Stimulated activated naive B cell treated with anti-CD40 and anti-IgM and Interleukin-4, amounts not matched to agents 10 μg/mL and 1 μg/mL and 100 μg/mL, for 72 hours (primary cell): ENCODE measurements around the gene CADPS.

Experiments
- ATAC-seq, 2 donors: fragments of 150-1000 bp; cut with Tn5 transposase; replicated peaks; 2 replicates each; pipeline ENCODE4 v1.10.0; 2021; ENCODE audit warnings: moderate library complexity in 1 of 2
- DNase-seq: peaks from one replicate; pipeline ENCODE4 v3.0.0; 2021
- H3K27ac Mint-ChIP-seq: one replicate; pipeline ENCODE4 v1.8.0; 2022; ENCODE audit warnings: mild to moderate bottlenecking, mixed read lengths
- H3K27me3 Mint-ChIP-seq, 2 donors: one replicate each; pipeline ENCODE4 v1.8.0; 2022; ENCODE audit warnings: mixed read lengths in 2 of 2
- H3K36me3 Mint-ChIP-seq, 2 donors: one replicate each; pipeline ENCODE4 v1.8.0; 2022; ENCODE audit warnings: mixed read lengths in 2 of 2, mild to moderate bottlenecking in 1 of 2
- H3K4me1 Mint-ChIP-seq, 2 donors: one replicate each; pipeline ENCODE4 v1.8.0; 2022; ENCODE audit warnings: mixed read lengths in 2 of 2, mild to moderate bottlenecking in 1 of 2
- H3K4me3 Mint-ChIP-seq, 2 donors: one replicate each; pipeline ENCODE4 v1.8.0; 2022; ENCODE audit warnings: mild to moderate bottlenecking in 2 of 2, mixed read lengths in 2 of 2, moderate library complexity in 1 of 2
- H3K9me3 Mint-ChIP-seq, 2 donors: one replicate each; pipeline ENCODE4 v1.8.0; 2022; ENCODE audit warnings: mixed read lengths in 2 of 2, mild to moderate bottlenecking in 1 of 2

The CADPS gene

DNA sequence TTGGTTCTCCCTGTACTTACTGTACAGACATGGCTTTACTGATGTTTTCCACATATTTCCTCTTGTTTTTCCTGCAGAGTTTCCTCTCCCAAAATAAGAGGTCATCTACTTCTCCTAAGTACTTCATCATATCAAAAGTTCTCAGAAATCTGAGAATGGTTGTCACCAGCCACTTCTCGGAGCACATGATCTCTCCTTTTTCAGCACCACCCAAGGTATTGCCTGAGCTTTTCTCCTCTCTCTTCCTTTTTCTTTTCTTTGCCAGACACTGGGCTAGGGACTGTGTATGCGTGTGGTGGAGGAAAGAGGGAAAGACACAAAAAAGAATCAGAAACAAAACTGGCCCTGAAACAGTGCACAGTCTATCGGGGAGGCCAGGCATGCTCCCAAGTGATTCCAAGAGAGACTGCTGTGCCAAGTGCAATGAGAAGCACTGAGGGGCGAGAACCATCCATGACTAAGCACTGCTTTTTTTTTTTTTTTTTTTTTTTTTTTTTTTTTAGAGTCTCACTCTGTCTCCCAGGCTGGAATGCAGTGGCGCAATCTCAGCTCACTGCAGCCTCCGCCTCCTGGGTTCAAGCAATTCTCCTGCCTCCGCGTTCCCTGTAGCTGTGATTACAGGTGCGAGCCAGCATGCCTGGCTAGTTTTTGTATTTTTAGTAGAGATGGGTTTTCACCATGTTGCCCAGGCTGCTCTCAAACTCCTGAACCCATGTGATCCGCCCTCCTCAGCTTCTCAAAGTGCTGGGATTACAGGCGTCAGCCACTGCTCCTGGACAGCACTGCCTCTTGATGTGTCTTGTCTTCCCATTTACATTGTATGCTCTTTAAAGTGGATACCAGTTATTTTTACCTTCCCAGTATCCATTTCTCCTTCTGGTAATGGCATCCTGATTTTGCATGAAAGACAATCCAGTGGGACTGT lies 307.9 kb downstream of the CADPS start:
- Mint-ChIP-seq H3K4me3 (no peak overlapping the region), H3K27me3 (peaks cover 3 to 5% of the 10 kb centered on the region in 2 donors), H3K27ac (no peak overlapping the region), H3K9me3 (no peaks in the 10 kb centered on the region), H3K4me1 (no peaks in the 10 kb centered on the region), H3K36me3 (no peaks in the 10 kb centered on the region)
- no peak for ATAC-seq
- DNase-seq: no peak

DNA sequence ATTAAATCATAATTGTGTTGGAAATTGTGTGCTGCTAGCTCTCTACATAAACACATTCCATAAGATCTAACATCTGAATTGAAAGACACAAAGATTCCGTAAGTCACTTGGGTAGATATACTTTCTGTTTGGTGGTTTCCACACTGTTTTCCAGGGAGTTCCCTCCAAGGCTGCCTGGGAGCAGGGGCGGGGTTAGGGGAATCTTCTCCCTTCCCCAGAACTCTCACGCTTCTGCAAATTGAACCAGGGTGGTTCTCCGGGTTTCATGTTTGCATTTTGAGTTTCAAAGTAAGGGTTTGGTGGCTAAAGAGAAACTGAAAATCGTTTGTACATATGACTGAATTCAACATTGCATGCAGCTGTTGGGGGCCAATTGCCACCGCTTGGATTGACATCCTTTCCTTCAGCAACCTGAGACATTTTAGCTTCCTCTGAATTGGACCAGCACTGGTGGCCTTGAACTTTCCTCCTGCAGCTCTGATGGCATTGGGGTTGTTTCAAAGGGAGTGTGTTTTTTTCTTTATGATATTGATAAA lies 309.1 kb downstream of the CADPS start:
- Mint-ChIP-seq H3K4me1 (no peaks in the 10 kb centered on the region), H3K27me3 (peaks cover 0 to 3% of the 10 kb centered on the region in 2 donors), H3K4me3 (no peak overlapping the region)

DNA sequence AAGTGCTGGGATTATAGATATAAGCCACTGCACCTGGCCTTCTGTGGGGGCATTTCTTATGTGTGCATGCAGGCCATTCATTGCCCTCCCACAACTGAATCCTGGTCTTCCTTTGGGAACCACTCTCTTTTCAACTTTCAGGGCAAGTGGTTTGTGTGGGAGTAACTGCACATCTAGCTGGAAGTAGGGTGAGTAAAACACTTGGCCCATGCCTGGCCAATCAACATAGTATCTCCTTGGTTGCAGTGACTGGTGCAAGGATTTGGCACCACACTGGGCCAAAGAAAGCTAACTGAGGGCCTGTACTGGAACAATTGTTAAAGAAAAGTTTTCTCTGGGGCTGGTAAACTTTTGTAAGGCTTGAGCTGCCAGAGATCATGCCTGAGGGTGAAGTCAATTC lies 312.6 kb downstream of the CADPS start:
- ATAC-seq: no peak
- no peak overlapping the region for H3K4me3 Mint-ChIP-seq

More for the DNA sequence above, 309.1 kb downstream of the CADPS start:
- DNase-seq (no peak), ATAC-seq (no peak)
- H3K36me3 Mint-ChIP-seq: no peaks in the 10 kb centered on the region
- no peak overlapping the region for H3K27ac Mint-ChIP-seq
- H3K9me3 Mint-ChIP-seq: no peaks in the 10 kb centered on the region

DNA sequence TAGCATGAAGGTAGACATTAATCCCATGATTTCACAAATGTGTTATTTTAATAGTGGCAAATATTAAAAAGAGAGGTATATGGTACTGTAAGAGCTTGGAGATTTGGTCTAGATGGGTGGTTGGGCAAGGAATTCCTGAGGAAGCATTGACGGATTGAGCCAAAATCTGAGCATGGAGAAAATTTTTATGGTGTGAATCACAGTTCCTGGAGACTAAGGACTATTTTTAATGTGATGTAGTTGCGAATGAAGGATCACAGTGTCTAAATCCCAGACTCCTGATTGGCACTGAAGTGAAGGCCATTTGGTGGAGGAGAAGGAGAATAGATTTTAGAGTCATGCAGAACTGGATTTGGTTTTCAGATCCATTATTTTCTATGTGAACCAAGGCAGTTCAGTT lies 313.2 kb downstream of the CADPS start:
- no peak for ATAC-seq
- Mint-ChIP-seq H3K4me3 (no peak overlapping the region), H3K4me1 (no peaks in the 10 kb centered on the region)

More for the DNA sequence above, 312.6 kb downstream of the CADPS start:
- no peaks in the 10 kb centered on the region for H3K4me1 Mint-ChIP-seq
- no peak overlapping the region for H3K27ac Mint-ChIP-seq
- DNase-seq: no peak
- no peaks in the 10 kb centered on the region for H3K9me3 Mint-ChIP-seq
- no peaks in the 10 kb centered on the region for H3K36me3 Mint-ChIP-seq
- H3K27me3 Mint-ChIP-seq: no peaks in the 10 kb centered on the region

DNA sequence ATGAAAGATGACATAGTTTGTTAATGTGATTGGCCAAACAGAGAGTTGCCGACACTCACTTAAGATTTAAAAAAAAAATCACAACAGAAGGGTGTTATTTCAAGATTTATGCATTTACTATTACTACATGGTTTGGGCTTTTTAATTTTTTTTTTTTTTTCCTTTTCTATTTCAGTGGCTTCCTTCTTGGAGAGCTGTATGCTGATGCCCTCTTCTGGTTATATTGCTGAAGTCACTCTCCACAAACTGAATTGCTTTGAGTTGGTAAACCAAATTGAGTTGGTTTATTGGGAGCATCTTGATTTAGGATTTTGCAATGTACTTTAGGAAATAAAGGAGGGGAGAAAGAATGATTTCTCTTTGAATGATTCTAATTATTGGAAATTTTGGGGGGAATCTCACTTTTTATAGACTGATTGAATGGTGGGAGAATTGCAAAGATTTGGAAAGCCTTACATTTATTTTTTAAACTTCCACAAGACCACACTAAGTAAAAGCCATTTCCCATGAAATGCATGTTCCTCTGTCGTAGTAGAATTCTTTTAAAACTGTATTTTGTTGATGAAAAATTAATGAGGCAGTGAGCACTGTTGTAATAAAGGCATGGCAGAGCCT lies 315.3 kb downstream of the CADPS start:
- no peaks in the 10 kb centered on the region for H3K4me1 Mint-ChIP-seq
- DNase-seq (no peak), ATAC-seq (no peak)
- H3K27ac Mint-ChIP-seq: no peak overlapping the region
- no peaks in the 10 kb centered on the region for H3K9me3 Mint-ChIP-seq
- no peaks in the 10 kb centered on the region for H3K36me3 Mint-ChIP-seq
- no peaks in the 10 kb centered on the region for H3K27me3 Mint-ChIP-seq
- no peak overlapping the region for H3K4me3 Mint-ChIP-seq

More for the DNA sequence above, 313.2 kb downstream of the CADPS start:
- Mint-ChIP-seq H3K27ac (no peak overlapping the region), H3K27me3 (no peaks in the 10 kb centered on the region), H3K36me3 (no peaks in the 10 kb centered on the region), H3K9me3 (no peaks in the 10 kb centered on the region)
- DNase-seq: no peak

DNA sequence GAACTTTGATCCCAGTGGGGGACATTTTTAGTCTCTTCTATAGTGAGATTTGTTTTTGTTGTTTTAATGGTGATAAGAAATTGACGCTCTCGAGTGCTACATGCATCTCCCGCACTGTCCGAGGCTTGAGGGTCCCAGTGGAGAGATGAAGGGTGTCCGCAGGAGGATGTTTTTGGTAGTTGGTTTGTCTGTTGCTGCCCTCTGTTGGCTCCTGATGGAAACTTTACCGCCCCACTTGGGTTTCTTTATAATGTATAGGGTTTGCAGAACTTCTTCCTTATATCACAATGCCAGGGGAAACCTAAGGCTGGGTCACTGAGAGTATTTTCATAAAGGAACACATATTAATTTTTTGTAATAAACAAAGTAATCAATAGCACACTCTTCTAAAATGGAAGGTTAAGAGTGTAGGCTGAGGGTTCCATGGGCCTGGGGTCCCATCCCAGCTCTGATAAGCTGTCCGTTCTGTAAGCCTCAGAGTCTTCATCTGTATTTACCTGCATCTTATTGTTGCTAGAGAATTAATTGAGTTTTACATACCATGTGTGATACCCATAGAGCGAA lies 316.6 kb downstream of the CADPS start:
- no peaks in the 10 kb centered on the region for H3K27me3 Mint-ChIP-seq
- H3K4me3 Mint-ChIP-seq: no peak overlapping the region
- DNase-seq: no peak
- ATAC-seq: no peak
- H3K9me3 Mint-ChIP-seq: no peaks in the 10 kb centered on the region
- no peak overlapping the region for H3K27ac Mint-ChIP-seq
- no peaks in the 10 kb centered on the region for H3K36me3 Mint-ChIP-seq
- no peaks in the 10 kb centered on the region for H3K4me1 Mint-ChIP-seq

DNA sequence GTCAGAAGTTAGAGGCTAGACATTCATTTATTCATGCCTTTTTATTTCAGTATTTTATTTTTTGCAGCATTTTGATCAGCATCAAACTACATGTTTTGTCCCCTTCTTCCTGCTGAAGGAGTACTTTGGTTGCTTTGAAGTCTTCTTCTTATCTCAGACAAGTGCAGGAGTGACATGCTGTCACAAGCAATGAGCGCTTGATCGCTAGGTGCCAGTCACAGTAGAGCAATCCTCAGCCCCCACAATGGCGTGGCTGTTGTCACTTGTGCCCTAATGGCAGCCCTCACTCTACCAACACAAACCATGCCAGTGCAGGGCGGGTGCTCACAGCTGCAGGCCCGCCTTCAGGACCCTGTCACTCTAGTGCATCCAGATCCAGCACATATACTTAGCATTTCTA lies 317.2 kb downstream of the CADPS start:
- ATAC-seq (no peak), DNase-seq (no peak)
- Mint-ChIP-seq H3K9me3 (peaks cover 0 to 3% of the 10 kb centered on the region in 2 donors), H3K27me3 (no peaks in the 10 kb centered on the region), H3K4me3 (no peak overlapping the region), H3K36me3 (no peaks in the 10 kb centered on the region), H3K27ac (no peak overlapping the region), H3K4me1 (no peaks in the 10 kb centered on the region)

DNA sequence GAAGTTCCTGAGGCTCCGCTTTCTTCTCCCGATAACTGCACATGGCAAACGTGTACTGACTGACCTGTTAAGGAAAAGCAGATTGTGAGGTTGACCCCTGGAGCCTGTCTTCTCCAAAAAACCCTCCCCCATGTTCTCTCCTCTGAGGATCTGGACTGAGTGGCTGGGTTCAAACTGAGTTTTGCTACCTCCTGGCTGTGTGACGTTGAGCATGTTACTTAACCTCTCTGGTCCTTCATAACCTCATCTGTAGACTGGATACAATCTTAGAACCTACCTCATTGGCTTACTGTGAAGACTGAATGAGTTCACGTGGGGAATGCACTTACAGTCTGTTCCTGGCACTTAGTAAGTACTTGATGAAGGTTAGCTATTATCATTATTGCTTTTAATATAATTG lies 317.8 kb downstream of the CADPS start:
- H3K9me3 Mint-ChIP-seq: peaks cover 0 to 3% of the 10 kb centered on the region in 2 donors
- H3K27me3 Mint-ChIP-seq: no peaks in the 10 kb centered on the region
- no peaks in the 10 kb centered on the region for H3K4me1 Mint-ChIP-seq
- H3K4me3 Mint-ChIP-seq: no peak overlapping the region
- no peak overlapping the region for H3K27ac Mint-ChIP-seq
- DNase-seq: no peak
- ATAC-seq: no peak
- no peaks in the 10 kb centered on the region for H3K36me3 Mint-ChIP-seq

DNA sequence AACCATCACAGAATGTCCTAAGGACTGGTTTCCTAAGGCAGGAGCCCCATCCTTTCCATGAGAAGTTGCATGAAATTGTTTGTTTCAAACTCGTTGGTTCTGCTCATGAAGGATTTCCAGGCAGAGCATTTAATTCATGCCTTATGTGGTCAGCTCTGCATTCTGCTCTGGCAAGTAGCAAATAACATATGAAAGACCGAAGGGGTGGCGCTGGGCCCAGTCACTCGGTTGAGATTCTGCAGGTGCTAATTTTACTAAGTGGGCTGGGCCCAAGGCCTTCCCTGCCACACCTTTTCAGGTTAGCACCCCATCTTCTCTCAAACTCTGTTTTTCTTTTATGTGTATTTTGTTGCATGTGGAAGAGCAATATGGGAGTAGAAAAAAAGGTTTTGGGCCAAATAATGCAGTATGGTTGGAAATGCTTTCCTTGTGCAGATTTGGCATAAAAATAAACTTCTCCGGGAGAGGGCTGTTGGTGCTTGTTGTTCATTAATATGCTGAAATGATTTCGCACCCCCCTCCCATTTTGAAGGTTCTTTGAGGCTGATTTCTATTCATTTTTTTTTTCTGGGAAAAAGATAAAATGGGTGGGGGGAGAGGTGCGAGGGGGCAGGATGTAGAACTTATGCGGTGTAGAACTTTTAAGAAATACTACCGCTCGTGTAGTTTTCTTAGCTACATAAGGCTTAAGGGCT lies 318.9 kb downstream of the CADPS start:
- Mint-ChIP-seq H3K27ac (no peak overlapping the region), H3K4me3 (no peak overlapping the region), H3K36me3 (no peaks in the 10 kb centered on the region), H3K27me3 (peaks cover 0 to under 1% of the 10 kb centered on the region in 2 donors), H3K4me1 (no peaks in the 10 kb centered on the region), H3K9me3 (peaks cover 0 to 3% of the 10 kb centered on the region in 2 donors)
- no peak for DNase-seq
- ATAC-seq: no peak

DNA sequence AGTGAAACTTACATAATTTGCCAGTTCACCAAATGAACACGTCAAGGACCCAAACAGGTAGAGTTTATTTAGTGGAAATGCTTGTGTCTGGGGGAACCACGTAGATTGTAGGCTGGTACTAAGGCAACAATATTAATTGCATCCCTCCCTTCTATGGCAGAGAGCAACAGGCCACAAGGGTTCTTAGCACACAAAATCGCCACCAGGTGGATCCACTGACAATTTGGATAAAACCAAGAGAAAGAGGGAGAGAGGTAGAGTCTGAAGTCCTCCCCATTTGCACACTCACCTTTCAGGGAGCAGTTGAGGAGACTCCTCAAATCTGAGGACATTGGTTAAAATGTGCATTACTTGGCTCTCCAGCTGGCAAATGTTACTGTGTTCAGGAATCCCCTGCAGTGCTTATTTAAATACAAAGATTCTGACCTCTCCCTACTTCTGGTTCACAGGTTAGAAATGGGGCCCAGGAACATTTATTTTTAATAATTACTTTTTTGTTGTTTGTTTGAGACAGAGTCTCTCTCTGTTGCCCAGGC lies 320.9 kb downstream of the CADPS start:
- ATAC-seq: no peak
- Mint-ChIP-seq H3K4me1 (no peaks in the 10 kb centered on the region), H3K27ac (no peak overlapping the region), H3K4me3 (no peak overlapping the region), H3K27me3 (peaks cover 0 to 4% of the 10 kb centered on the region in 2 donors), H3K9me3 (peaks cover 0 to 3% of the 10 kb centered on the region in 2 donors), H3K36me3 (no peaks in the 10 kb centered on the region)
- no peak for DNase-seq

DNA sequence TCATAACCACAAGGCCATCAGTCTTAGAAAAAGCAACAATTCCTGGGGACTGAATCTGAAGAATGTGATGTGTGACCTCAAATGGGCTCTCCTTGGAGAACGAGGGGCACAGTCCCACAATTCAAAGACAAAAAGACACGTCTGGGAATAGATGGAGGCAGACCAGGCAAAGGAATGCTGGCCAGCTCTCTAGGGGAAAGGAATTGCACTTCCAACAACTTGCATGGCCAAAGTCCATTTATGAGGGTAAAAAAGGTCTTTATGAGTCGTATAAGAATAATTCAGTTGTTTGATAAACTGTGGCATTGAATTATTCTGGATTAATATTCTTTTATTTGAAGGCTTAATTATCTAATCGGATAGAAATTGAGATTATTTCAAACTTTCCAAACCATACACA lies 321.4 kb downstream of the CADPS start:
- H3K4me3 Mint-ChIP-seq: no peak overlapping the region
- no peaks in the 10 kb centered on the region for H3K4me1 Mint-ChIP-seq
- peaks cover 0 to 4% of the 10 kb centered on the region in 2 donors for H3K27me3 Mint-ChIP-seq
- H3K27ac Mint-ChIP-seq: no peak overlapping the region
- peaks cover 0 to 3% of the 10 kb centered on the region in 2 donors for H3K9me3 Mint-ChIP-seq
- DNase-seq: no peak
- no peak for ATAC-seq
- H3K36me3 Mint-ChIP-seq: no peaks in the 10 kb centered on the region

DNA sequence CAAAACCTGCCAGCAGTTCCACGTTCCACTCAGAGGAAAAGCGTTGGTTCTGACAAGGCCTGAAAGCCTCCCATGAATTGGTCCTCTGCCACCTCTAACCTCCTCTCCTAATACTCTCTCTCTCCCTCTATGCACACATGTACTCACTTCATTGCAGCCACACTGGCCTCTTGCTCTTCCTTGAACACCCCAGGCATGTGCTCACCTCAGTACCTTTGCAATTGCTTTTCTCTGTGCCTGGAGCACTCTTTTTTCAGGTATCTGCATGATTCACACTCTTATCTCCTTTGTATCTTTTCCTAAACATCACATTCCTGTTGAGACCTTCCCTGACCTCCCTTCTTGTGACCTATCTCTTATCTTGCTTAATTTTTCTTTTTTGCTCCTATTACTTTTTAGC lies 323.7 kb downstream of the CADPS start:
- no peak for ATAC-seq
- Mint-ChIP-seq H3K9me3 (peaks cover 0 to 3% of the 10 kb centered on the region in 2 donors), H3K4me1 (no peaks in the 10 kb centered on the region), H3K4me3 (no peak overlapping the region), H3K27me3 (peaks cover 0 to 4% of the 10 kb centered on the region in 2 donors), H3K36me3 (no peaks in the 10 kb centered on the region), H3K27ac (no peak overlapping the region)
- DNase-seq: no peak

DNA sequence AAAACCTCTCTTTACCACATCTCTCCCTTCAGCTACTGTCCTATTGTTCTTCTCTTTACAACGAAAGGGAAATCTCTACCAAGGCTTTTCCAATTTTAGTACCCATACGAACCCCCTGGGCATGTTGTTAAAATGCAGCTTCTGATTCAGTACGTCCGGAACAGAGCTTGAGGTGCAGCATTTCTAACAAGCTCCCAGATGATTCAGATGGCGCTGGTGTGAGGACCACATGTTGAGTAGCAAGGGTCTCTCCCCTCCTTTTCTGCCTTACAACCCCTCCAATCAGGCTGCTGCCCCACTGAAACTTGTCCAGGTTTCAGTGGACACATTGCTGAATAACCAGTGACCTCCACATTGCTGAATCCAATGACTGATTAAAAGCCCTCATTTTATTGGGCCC lies 324.8 kb downstream of the CADPS start:
- DNase-seq (no peak), ATAC-seq (no peak)
- Mint-ChIP-seq H3K27ac (no peak overlapping the region), H3K4me3 (no peak overlapping the region), H3K4me1 (no peaks in the 10 kb centered on the region), H3K36me3 (no peaks in the 10 kb centered on the region), H3K9me3 (peaks cover 0 to 3% of the 10 kb centered on the region in 2 donors), H3K27me3 (peaks cover 0 to 4% of the 10 kb centered on the region in 2 donors)
